Measurements from ENCODE around the gene TBC1D2.

The TBC1D2 gene

GRCh38 chr9:98298476-98298875 lies 43.0 kb upstream of the TBC1D2 start:
- Histone ChIP-seq H2AFZ (ENCODE audit: low read depth, low read length, severe bottlenecking) (no peak overlapping the region), H4K20me1 (ENCODE audit: low read depth, low read length) (no peaks in the 10 kb centered on the region), H3K9me3 (ENCODE audit: insufficient read depth, low read length) (no peaks in the 10 kb centered on the region), H3K4me3 (ENCODE audit: insufficient read depth, low read length, poor library complexity, severe bottlenecking) (no peak overlapping the region), H3K27ac (ENCODE audit: low read depth, low read length) (no peak overlapping the region), H3K27me3 (ENCODE audit: low read length) (no peaks in the 10 kb centered on the region), H3K36me3 (ENCODE audit: low read length) (no peaks in the 10 kb centered on the region), H3K4me2 (ENCODE audit: low read depth, low read length, poor library complexity, severe bottlenecking) (no peak overlapping the region), H3K9me2 (replicated peaks; ENCODE audit: insufficient read depth, low read length) (no peaks in the 10 kb centered on the region), H3F3A (ENCODE audit: insufficient read depth) (no peaks in the 10 kb centered on the region), H3K9ac (ENCODE audit: low read length) (no peak overlapping the region), H3K79me2 (ENCODE audit: insufficient read depth, low read length) (no peaks in the 10 kb centered on the region)
- TF ChIP-seq CTCF (IDR thresholded peaks at IDR 0.05; ENCODE audit: insufficient read depth, low read length, poor library complexity, severe bottlenecking): no peak
- no peak for TF ChIP-seq EZH2phosphoT487 (conservative IDR thresholded peaks at IDR 0.05; ENCODE audit: low read length)

DNA sequence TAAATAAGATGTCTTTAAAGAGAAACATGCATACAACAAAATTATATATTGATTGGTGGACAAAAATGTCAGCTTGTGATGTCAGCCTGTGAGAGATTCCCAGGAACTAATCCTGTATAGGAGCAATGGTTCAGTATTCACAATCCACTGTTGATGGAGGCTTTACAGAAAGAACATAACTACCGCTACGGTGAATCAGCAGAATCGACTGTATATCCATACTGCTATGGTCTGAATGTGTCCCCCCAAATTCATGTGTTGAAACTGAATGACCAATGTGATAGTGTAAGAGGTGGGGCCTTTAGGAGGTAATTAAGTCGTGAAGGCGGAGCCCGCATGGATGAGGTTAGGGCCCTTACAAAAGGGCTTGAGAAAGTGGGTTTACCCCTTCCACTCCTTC lies 40.4 kb upstream of the TBC1D2 start:
- H3K9me3 ChIP-seq (ENCODE audit: insufficient read depth, low read length): no peaks in the 10 kb centered on the region
- no peaks in the 10 kb centered on the region for H4K20me1 ChIP-seq (ENCODE audit: low read depth, low read length)
- TF ChIP-seq CTCF (IDR thresholded peaks at IDR 0.05; ENCODE audit: insufficient read depth, low read length, poor library complexity, severe bottlenecking): no peak
- TF ChIP-seq EZH2phosphoT487 (conservative IDR thresholded peaks at IDR 0.05; ENCODE audit: low read length): no peak
- no peak overlapping the region for H3K4me2 ChIP-seq (ENCODE audit: low read depth, low read length, poor library complexity, severe bottlenecking)
- H2AFZ ChIP-seq (ENCODE audit: low read depth, low read length, severe bottlenecking): no peak overlapping the region
- H3K27ac ChIP-seq (ENCODE audit: low read depth, low read length): no peak overlapping the region
- no peaks in the 10 kb centered on the region for H3K36me3 ChIP-seq (ENCODE audit: low read length)
- H3K27me3 ChIP-seq (ENCODE audit: low read length): no peaks in the 10 kb centered on the region
- H3F3A ChIP-seq (ENCODE audit: insufficient read depth): no peaks in the 10 kb centered on the region
- H3K9ac ChIP-seq (ENCODE audit: low read length): no peak overlapping the region
- H3K4me3 ChIP-seq (ENCODE audit: insufficient read depth, low read length, poor library complexity, severe bottlenecking): no peak overlapping the region
- no peaks in the 10 kb centered on the region for H3K9me2 ChIP-seq (replicated peaks; ENCODE audit: insufficient read depth, low read length)
- no peaks in the 10 kb centered on the region for H3K79me2 ChIP-seq (ENCODE audit: insufficient read depth, low read length)

GRCh38 chr9:98291820-98292219 lies 36.4 kb upstream of the TBC1D2 start:
- H4K20me1 ChIP-seq (ENCODE audit: low read depth, low read length): no peaks in the 10 kb centered on the region
- H3F3A ChIP-seq (ENCODE audit: insufficient read depth): no peaks in the 10 kb centered on the region
- H3K9me2 ChIP-seq (replicated peaks; ENCODE audit: insufficient read depth, low read length): no peaks in the 10 kb centered on the region
- no peak for TF ChIP-seq EZH2phosphoT487 (conservative IDR thresholded peaks at IDR 0.05; ENCODE audit: low read length)
- no peak for TF ChIP-seq CTCF (IDR thresholded peaks at IDR 0.05; ENCODE audit: insufficient read depth, low read length, poor library complexity, severe bottlenecking)
- H3K27me3 ChIP-seq (ENCODE audit: low read length): no peaks in the 10 kb centered on the region
- no peak overlapping the region for H3K4me3 ChIP-seq (ENCODE audit: insufficient read depth, low read length, poor library complexity, severe bottlenecking)
- no peaks in the 10 kb centered on the region for H3K9me3 ChIP-seq (ENCODE audit: insufficient read depth, low read length)
- no peak overlapping the region for H3K4me2 ChIP-seq (ENCODE audit: low read depth, low read length, poor library complexity, severe bottlenecking)
- H3K36me3 ChIP-seq (ENCODE audit: low read length): no peaks in the 10 kb centered on the region
- H3K9ac ChIP-seq (ENCODE audit: low read length): no peak overlapping the region
- H3K79me2 ChIP-seq (ENCODE audit: insufficient read depth, low read length): no peaks in the 10 kb centered on the region
- no peak overlapping the region for H3K27ac ChIP-seq (ENCODE audit: low read depth, low read length)
- H2AFZ ChIP-seq (ENCODE audit: low read depth, low read length, severe bottlenecking): no peak overlapping the region

DNA sequence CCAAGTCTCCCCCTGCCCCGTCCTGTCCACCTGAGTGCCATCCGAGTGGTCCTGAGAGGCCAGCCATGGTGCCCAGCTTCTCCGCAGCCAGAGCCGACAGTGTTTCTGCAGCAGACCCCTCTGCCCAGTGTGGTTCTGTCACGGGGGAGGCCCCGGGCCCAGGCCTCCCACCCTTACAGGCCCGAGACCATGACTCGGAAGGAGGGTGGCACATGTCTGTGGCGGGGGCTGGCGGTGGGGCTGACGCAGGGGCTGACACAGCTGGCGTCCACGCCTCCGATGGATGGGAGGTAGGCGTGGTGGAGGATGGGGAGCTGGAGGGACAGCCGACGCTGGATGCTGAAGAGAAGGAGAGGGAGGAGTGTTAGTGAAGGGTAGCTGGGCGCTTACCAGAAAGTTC lies 35.0 kb upstream of the TBC1D2 start:
- Histone ChIP-seq H3K79me2 (ENCODE audit: insufficient read depth, low read length) (no peaks in the 10 kb centered on the region), H3K9ac (ENCODE audit: low read length) (no peak overlapping the region), H3K4me3 (ENCODE audit: insufficient read depth, low read length, poor library complexity, severe bottlenecking) (no peak overlapping the region), H3K9me2 (replicated peaks; ENCODE audit: insufficient read depth, low read length) (no peaks in the 10 kb centered on the region), H3F3A (ENCODE audit: insufficient read depth) (no peaks in the 10 kb centered on the region), H3K27me3 (ENCODE audit: low read length) (no peaks in the 10 kb centered on the region), H3K9me3 (ENCODE audit: insufficient read depth, low read length) (no peaks in the 10 kb centered on the region), H3K36me3 (ENCODE audit: low read length) (no peaks in the 10 kb centered on the region), H3K27ac (ENCODE audit: low read depth, low read length) (no peak overlapping the region), H3K4me2 (ENCODE audit: low read depth, low read length, poor library complexity, severe bottlenecking) (no peak overlapping the region), H4K20me1 (ENCODE audit: low read depth, low read length) (no peaks in the 10 kb centered on the region), H2AFZ (ENCODE audit: low read depth, low read length, severe bottlenecking) (no peak overlapping the region)
- no peak for TF ChIP-seq EZH2phosphoT487 (conservative IDR thresholded peaks at IDR 0.05; ENCODE audit: low read length)
- no peak for TF ChIP-seq CTCF (IDR thresholded peaks at IDR 0.05; ENCODE audit: insufficient read depth, low read length, poor library complexity, severe bottlenecking)

Data from SU-DHL-6 (cell line).